HG03280 (cell line): ENCODE measurements around the gene TBC1D9B.

Source experiments
- ATAC-seq: cut with Tn5 transposase; IDR thresholded peaks from one replicate; pipeline ENCODE4 v1.9.1; 2021; ENCODE audit warnings: mild to moderate bottlenecking, moderate library complexity; ENCODE audit not compliant: unreplicated experiment

The TBC1D9B gene

DNA sequence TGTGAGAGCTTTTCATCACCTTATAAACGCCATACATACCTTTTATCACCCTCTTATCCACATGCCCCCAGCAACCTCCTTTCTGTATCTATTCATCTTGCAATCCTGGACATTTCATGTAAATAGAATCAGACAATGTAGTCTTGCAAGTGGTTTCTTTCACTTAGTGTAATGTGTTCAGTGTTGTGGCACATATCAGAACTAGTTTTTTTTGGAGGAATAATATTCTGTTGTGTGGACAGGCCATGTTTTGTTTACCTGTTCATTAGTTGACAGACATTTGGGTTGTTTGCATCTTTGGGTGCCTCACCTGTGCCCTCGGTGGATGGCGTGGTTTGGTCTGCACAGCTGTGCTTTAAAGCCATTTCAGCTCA lies 85.7 kb downstream of the TBC1D9B start:
- ATAC-seq = no peak

- ATAC-seq = peak; percentile 48
Observed at GRCh38 chr5:179821298-179822058, 86.2 kb downstream of the TBC1D9B start.

GRCh38 chr5:179820483-179821297 lies 87.0 kb downstream of the TBC1D9B start, which contains the start of gene SQSTM1:
Gene SQSTM1 (plus strand): TSS chr5:179820905. CDS start chr5:179820937, 32 bp downstream.
- ATAC-seq = peak; percentile 42

DNA sequence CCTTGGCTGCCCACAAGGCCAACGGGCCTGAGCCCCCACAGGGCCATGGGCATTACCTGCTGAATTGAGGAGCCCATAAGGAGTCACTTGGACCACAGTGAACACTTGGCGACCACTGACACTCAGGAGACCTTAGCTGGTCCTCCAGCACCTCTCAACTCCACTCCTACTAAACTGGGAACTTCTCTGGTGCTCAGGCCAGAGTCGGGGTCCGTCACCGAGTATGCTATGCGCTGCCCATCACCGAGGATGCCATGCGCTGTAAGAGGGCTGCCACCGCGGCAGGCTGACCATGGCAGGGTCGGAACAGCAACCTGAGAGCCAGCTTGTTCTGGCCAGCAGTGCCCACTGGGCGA lies 87.6 kb downstream of the TBC1D9B start:
- ATAC-seq = no peak

DNA sequence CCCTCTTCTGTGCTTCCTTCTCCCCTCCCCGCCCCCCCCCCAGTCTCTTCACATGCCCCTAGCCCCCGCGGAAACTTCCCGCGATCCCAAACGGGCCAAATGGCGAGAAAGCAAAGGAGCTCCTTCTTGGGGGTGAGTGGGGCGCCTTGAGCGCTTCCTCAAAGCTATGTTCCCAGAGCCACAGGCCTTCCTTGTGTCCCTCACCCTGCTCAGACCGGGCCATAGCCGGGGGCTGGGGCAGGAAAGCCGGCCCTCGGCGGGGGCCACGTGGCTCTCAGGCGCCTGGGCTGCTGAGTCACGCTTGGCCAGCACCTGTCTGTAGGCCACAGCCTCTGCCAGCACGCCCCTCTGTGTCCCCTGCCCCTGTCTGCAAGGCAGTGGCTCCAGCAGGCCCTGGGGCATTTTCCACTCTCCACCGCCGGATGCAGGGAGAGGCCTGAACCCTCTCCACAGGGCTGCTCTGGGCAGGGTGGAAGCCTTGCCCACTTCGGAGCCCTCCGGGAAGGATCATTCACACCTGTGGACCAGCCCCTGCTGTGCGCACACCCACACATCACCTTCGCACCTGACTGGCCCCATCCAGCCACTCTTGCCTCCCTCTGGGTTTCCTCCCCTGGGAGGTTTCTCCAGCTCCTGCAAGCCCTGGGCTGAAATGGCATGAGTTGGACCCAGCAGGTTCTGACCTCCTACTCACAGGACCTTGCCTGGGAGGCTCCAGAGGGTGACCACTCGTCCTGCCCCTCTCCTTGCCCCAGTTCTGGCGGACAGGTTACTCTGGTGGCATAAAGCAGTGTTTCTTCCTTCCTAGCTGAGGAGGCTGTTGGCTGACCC lies 88.2 kb downstream of the TBC1D9B start:
- ATAC-seq = no peak

DNA sequence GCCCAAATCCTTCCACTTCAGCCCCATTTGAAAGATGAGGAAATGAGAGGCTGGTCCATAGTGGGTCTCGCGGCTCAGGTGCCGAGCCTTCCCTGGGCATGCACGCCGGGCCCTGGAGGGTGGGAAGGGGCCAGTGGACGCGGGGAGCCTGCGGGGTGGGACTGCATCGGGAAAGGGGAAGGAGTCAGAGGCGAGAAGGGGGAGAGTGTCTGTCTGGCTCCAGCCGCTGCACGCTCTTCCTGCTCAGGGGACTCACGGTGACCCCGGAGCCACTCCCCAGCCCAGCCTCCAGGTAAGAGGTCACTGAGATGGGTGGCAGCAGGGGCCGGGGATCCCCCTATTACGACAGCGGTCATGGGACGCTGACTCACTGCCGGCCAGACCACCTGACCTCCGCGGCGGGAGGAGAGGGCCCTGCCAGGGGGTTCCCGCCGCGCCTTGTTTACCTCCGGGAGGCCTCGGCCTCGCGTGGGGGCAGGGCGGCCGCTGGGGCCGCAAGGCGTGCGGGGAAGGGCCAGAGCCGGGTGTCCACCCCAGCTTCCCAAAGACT lies 88.9 kb downstream of the TBC1D9B start:
- peak; percentile 63 for ATAC-seq

GRCh38 chr5:179817890-179818745 lies 89.6 kb downstream of the TBC1D9B start:
- no peak for ATAC-seq

DNA sequence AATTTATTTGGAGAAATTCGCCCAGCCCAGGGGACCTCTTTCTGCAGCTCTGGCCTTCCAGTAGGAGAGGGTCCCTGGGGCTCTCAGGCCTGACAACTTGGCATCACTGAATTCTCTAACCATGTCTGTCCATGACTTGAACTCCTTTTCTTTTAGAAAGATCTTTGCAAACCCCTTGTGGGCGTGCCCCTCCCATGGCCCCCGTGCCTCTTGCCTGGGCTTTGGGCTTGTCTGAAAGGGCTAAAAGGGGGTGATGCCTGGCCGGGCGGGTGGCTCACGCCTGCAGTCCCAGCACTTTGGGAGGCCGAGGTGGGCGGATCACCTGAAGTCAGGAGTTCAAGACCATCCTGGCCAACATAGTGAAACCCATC lies 90.2 kb downstream of the TBC1D9B start:
- ATAC-seq = no peak

DNA sequence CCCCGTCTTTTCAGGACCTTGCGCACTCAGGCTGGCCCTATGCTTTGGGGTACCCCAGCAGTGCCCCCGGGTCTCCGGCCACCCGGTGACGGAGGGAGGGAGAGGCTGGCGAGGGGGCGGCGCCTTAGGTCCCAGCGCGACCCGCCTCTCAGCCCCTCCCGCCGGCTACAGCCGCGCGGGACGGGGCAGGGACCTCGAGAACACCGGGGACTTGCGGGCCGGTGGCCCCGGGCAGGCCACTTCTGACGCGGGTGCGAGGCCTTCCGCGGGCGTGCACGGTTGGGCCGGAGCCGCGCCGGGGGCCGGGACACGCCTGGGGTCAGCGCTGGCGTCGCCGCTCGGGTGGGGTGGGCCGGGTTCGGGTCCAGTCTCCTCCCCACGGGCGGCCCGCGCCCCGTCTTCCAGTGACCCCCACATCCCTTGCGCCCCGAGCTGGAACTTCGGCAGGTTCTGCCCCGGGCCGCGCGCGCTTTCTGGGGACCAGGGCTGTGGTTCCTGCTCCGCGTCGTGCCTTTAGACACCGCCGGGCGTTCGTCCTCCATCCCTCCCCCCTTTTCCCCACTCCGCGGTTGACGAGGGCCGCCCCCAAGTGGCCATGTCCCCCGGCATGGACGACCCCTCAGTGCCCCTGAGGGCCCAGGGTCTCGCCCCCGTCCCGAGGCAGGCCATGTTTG lies 90.8 kb downstream of the TBC1D9B start:
- no peak for ATAC-seq

GRCh38 chr5:179816401-179816795 lies 91.3 kb downstream of the TBC1D9B start:
- ATAC-seq = no peak

DNA sequence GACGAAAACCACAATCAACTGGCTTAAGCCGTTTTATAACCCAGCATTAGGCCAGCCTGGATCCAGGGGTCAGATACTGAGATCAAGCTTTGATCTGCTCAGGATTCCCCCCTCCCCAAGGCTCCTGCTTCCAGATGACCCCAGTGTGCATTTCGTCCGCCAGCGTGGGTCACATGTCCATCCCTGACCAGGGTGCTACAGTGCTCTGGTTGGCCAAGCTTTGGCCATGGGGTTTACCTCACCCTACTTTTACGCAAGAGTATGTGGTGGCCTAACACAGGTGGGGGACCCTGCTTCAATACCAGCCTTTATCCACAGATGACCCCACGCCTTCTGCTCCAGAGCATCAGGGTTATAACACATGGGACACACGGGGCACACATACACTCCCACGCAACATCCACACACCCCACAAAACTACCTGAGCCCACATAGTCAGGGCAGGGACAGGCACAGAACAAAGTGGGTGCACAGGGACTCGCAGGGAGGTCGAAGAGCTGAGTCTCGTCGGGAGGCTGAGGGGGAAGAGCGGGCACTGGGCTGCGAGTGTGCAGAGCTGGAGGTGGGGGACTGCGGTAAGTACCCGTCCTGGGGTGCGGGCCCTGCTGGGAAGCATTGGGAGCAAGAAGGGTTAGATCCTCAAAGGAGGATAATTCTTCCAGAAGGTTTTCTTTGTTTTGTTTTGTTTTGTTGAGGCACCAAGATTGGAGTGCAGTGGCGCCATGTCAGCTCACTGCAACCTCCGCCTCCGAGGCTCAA lies 92.0 kb downstream of the TBC1D9B start:
- ATAC-seq = no peak

GRCh38 chr5:179814090-179814489 lies 93.6 kb downstream of the TBC1D9B start:
- ATAC-seq = no peak

- ATAC-seq = no peak
Observed at GRCh38 chr5:179812997-179813607, 94.6 kb downstream of the TBC1D9B start.

GRCh38 chr5:179812135-179812825 lies 95.4 kb downstream of the TBC1D9B start:
- ATAC-seq = no peak
